ENCODE results near the gene CUL7.

GRCh38 chr6:43052842-43053544 lies 658 bp downstream of the CUL7 start:
- TF ChIP-seq CTCF (conservative IDR thresholded peaks at IDR 0.05) (peak; percentile 28; the same call in 1 of the 2 replicates), EZH2 (IDR thresholded peaks at IDR 0.05; ENCODE audit: low read depth) (no peak)

Measured in PC-9 (cell line).